Naive thymus-derived CD4-positive, alpha-beta T cell (primary cell): ENCODE results near the gene WDHD1. TPM values are rescaled to one million over a fixed set of nuclear protein-coding genes. Genes with fewer than 3 reads are reported as not detected.
"Not testable (repeated sequence)": the region's sequence is repeated elsewhere in the genome, so short reads cannot be mapped to it uniquely, and the experiment has no call there.

Experiments used
- ATAC-seq: fragments of 150-1000 bp; cut with Tn5 transposase; 2 replicates; pipeline ENCODE4 v1.10.0; 2021; ENCODE audit warnings: mild to moderate bottlenecking, moderate library complexity
- CTCF ChIA-PET: fragments of 350-600 bp; sonication (Branson Sonifier 250); formaldehyde crosslinking; loops from one replicate; lab custom pipeline; 2021; ENCODE audit warnings: antibody characterized with exemption; lab: Charles Lee
- POLR2A ChIA-PET: fragments of 350-600 bp; sonication (Branson Sonifier 250); formaldehyde crosslinking; loops from one replicate; lab custom pipeline; 2021; ENCODE audit warnings: antibody characterized with exemption, inconsistent platforms; lab: Charles Lee
- DNase-seq, 9 donors: peaks; one replicate each; pipeline versions ENCODE4 v3.0.0 to v3.0.0-alpha.2; 2020 to 2022; ENCODE audit warnings: mixed read lengths in 1 of 9
- H3K27ac ChIP-seq: one replicate; pipeline ENCODE4 v1.7.0; 2013; ENCODE audit warnings: mild to moderate bottlenecking, low read depth, low read length, moderate library complexity
- H3K27me3 ChIP-seq, 2 donors: one replicate each; pipeline ENCODE4 v1.7.0; 2013; ENCODE audit warnings: low read length in 2 of 2, mild to moderate bottlenecking in 2 of 2, moderate library complexity in 2 of 2; ENCODE audit not compliant: control insufficient read depth in 2 of 2, insufficient read depth in 2 of 2
- H3K36me3 ChIP-seq, 3 experiments: 1 replicate in 2 of 3; 2 replicates in 1 of 3; pipeline ENCODE4 v1.7.0; 2013; ENCODE audit warnings: low read length in 3 of 3, mild to moderate bottlenecking in 3 of 3, moderate library complexity in 1 of 3; ENCODE audit not compliant: insufficient read depth in 3 of 3, control insufficient read depth in 2 of 3
- H3K4me1 ChIP-seq, 2 donors: one replicate each; pipeline ENCODE4 v1.7.0; 2013; ENCODE audit warnings: low read length in 2 of 2, mild to moderate bottlenecking in 2 of 2, moderate library complexity in 1 of 2; ENCODE audit not compliant: control insufficient read depth in 2 of 2, insufficient read depth in 2 of 2
- H3K4me3 ChIP-seq: 2 replicates; pipeline ENCODE4 v1.7.0; 2013; ENCODE audit warnings: mild to moderate bottlenecking, low read length
- H3K9me3 ChIP-seq, 3 experiments: 1 replicate in 2 of 3; 2 replicates in 1 of 3; pipeline ENCODE4 v1.7.0; 2013; ENCODE audit warnings: low read length in 3 of 3; ENCODE audit not compliant: control insufficient read depth in 2 of 3
- H3K27ac Mint-ChIP-seq, 9 donors: one replicate each; pipeline ENCODE4 v1.8.0; 2020 to 2022; ENCODE audit warnings: mixed read lengths in 9 of 9, mild to moderate bottlenecking in 8 of 9, moderate library complexity in 5 of 9, inconsistent platforms in 2 of 9
- H3K27me3 Mint-ChIP-seq, 5 donors: one replicate each; pipeline ENCODE4 v1.8.0; 2021 to 2022; ENCODE audit warnings: mixed read lengths in 5 of 5, mild to moderate bottlenecking in 1 of 5
- H3K36me3 Mint-ChIP-seq, 5 donors: one replicate each; pipeline ENCODE4 v1.8.0; 2020 to 2022; ENCODE audit warnings: mixed read lengths in 5 of 5, mild to moderate bottlenecking in 3 of 5, inconsistent platforms in 1 of 5
- H3K4me1 Mint-ChIP-seq, 7 donors: one replicate each; pipeline ENCODE4 v1.8.0; 2020 to 2022; ENCODE audit warnings: mixed read lengths in 7 of 7, mild to moderate bottlenecking in 3 of 7, inconsistent platforms in 1 of 7
- H3K4me3 Mint-ChIP-seq, 10 donors: one replicate each; pipeline ENCODE4 v1.8.0; 2020 to 2022; ENCODE audit warnings: mild to moderate bottlenecking in 10 of 10, mixed read lengths in 10 of 10, moderate library complexity in 6 of 10, inconsistent platforms in 2 of 10
- H3K9me3 Mint-ChIP-seq, 11 donors: one replicate each; pipeline ENCODE4 v1.8.0; 2020 to 2022; ENCODE audit warnings: mixed read lengths in 11 of 11, mild to moderate bottlenecking in 4 of 11, inconsistent platforms in 1 of 11, moderate library complexity in 1 of 11
- intact Hi-C, 2 donors: fragments of 100-400 bp; cut with micrococcal nuclease; formaldehyde crosslinking; loops; one replicate each; pipeline ENCODE4 v1.15.1; 2023
- polyA plus RNA-seq, 2 donors: library from polyadenylated mRNA; unstranded; fragments of 300-500 nt; fragmentation: Illumina TruSeq; gene quantifications; one replicate each; pipeline ENCODE4 v1.2.3, GENCODE V29; 2021
- total RNA-seq, 6 experiments: library from RNA in 5 of 6; stranded (reverse) in 5 of 6; gene quantifications; 1 replicate in 5 of 6; 2 replicates in 1 of 6; pipeline ENCODE4 v1.2.3 and lab custom pipeline; 2021 to 2026

Gene WDHD1
- total and polyA plus RNA-seq, 7 experiments from 2014 or later = 1.6 to 26.6 (median 3.3) TPM

DNA sequence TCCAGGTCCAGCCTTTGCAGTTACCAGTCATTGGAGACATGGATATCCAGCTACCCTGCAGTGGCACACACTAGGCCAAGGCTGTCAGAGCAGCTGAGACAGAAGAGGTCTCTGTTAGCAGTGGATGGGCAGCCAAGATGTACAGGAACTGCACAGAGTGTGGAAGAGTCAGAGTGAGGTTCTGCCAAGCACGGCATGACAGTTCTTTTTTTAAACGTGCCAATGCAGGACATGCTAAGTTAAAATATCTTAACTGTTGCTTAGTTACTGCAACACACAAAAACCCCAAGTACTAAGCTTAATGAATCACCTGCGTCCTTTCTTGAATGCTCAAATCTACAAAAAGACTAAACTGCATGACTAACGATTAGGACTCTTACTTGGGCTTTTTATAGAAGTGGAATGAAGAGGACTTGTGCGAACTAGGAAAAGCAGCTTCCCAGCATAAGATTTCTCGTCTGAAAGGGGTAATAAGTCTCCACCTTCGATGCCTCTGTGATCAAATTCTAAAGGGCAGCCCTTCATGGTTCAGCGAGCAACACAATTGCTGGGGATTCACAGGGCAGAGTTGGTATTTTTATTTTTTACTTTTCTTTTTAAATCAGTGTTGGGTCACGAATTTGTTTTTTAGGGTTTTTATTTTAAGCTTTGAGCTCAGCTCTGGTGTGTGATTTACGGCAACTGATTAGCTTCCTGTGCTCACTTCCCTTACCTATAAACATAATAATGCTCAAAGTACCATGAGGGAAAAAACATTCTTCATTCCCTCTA lies 45.2 kb upstream of the WDHD1 start:
- Histone ChIP-seq H3K9me3 (no peaks in the 10 kb centered on the region), H3K4me1 (peaks cover 0 to 10% of the 10 kb centered on the region in 2 donors), H3K27ac (peak overlapping the region; percentile 39), H3K36me3 (no peaks in the 10 kb centered on the region), H3K27me3 (no peaks in the 10 kb centered on the region), H3K4me3 (peak overlapping the region; percentile 10)
- ChIA-PET CTCF (interaction anchor here (0.5 to 1.2 kb wide), 5 partner anchors 21 to 199 kb away, joined by 4 to 7 read pairs (median 5); partner anchors contain the start of genes FBXO34 and MAPK1IP1L), POLR2A (interaction anchor here (0.5 to 1.1 kb wide), 3 partner anchors 8 to 23 kb away, joined by 3 to 4 read pairs (median 3); partner anchors contain the start of gene MAPK1IP1L)
- Mint-ChIP-seq H3K4me3 (peak overlapping the region; percentile 39 to 83 (median 73)), H3K27ac (peak overlapping the region; percentile 64 to 95 (median 90)), H3K36me3 (peaks cover 0 to 6% (median 0%) of the 10 kb centered on the region in 5 donors), H3K9me3 (no peaks in the 10 kb centered on the region), H3K27me3 (no peaks in the 10 kb centered on the region), H3K4me1 (peaks cover 10 to 42% (median 28%) of the 10 kb centered on the region in 7 donors)
- DNase-seq (peak in 5 of 9 donors; percentile 28 to 49 (median 37)), ATAC-seq (peak; percentile 80)
- intact Hi-C loops = loop anchor here in 1 of 2 donors (1.0 kb wide), 1 partner anchor 21 kb away; the partner anchor contains the start of gene MAPK1IP1L

DNA sequence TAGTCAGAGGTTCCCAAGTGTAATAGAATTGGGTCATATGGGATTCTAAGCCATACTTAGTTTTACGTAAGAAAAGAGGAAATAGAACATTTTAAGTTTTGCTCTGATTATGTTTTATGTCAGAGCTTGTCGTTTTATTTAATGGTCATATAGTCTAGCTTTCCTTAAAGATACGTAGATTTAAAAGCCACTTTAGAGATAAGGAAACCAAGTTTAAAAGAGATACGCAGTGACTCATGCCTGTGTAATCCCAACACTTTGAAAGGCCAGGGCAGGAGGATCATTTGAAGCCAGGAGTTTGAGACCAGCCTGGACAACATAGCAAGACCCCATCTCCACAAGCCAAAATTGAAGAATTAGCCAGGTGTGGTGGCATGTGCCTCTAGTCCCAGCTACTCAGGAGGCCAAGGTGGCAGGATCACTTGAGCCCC lies 44.1 kb upstream of the WDHD1 start:
- no peak overlapping the region for H3K4me3 ChIP-seq
- DNase-seq (no peak), ATAC-seq (no peak)
- H3K36me3 ChIP-seq = peaks cover 0 to 9% (median 0%) of the 10 kb centered on the region in 3 experiments
- Mint-ChIP-seq H3K36me3 (peaks cover 0 to 14% (median 6%) of the 10 kb centered on the region in 5 donors), H3K4me1 (peaks cover 10 to 42% (median 28%) of the 10 kb centered on the region in 7 donors), H3K9me3 (no peaks in the 10 kb centered on the region), H3K27me3 (no peaks in the 10 kb centered on the region), H3K27ac (peak overlapping the region in 8 of 9 donors; percentile 73 to 95 (median 89)), H3K4me3 (peak overlapping the region in 1 of 10 donors; percentile 25)
- peaks cover 0 to 10% of the 10 kb centered on the region in 2 donors for H3K4me1 ChIP-seq
- H3K27me3 ChIP-seq = no peaks in the 10 kb centered on the region
- CTCF ChIA-PET = interaction anchor here (1.3 kb wide), 1 partner anchor 24 kb away, joined by 3 read pairs; no protein-coding TSS in a partner anchor
- peak overlapping the region; percentile 39 for H3K27ac ChIP-seq
- intact Hi-C loops = no loop called here
- POLR2A ChIA-PET = interaction anchor here (0.7 kb wide), 1 partner anchor 10 kb away, joined by 3 read pairs; no protein-coding TSS in a partner anchor
- H3K9me3 ChIP-seq = no peaks in the 10 kb centered on the region

DNA sequence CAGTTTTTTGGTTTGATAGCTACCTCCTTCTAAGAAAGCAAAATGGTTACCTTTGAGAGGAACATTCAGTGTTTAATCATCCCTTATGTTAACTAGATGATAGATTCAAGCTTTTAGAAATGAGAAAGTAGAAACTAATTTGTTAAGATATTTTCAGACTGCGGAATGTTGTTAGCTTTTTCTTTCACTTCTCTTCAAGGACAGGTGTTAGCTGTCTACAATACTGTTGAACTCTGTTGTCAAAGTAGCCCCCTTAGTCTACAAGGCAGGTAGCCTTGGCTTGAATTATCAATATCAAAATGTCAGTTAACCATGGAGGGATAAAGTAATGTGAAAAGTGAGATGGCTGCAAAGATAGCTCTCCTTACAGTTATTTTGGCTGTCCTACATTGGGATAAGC lies 39.3 kb upstream of the WDHD1 start:
- Histone ChIP-seq H3K4me1 (no peaks in the 10 kb centered on the region), H3K4me3 (no peak overlapping the region), H3K27ac (no peak overlapping the region), H3K27me3 (no peaks in the 10 kb centered on the region), H3K9me3 (no peaks in the 10 kb centered on the region), H3K36me3 (peaks cover 0 to 37% (median 4%) of the 10 kb centered on the region in 3 experiments)
- Mint-ChIP-seq H3K4me3 (no peak overlapping the region), H3K4me1 (peaks cover 2 to 24% (median 11%) of the 10 kb centered on the region in 7 donors), H3K36me3 (peaks cover 6 to 37% (median 18%) of the 10 kb centered on the region in 5 donors), H3K27ac (peak overlapping the region in 6 of 9 donors; percentile 5 to 38 (median 22)), H3K27me3 (no peaks in the 10 kb centered on the region), H3K9me3 (no peaks in the 10 kb centered on the region)
- ATAC-seq = no peak
- DNase-seq = no peak
- ChIA-PET POLR2A (interaction anchor here (0.6 to 1.5 kb wide), 3 partner anchors 11 to 739 kb away, joined by 3 to 5 read pairs (median 4); partner anchors contain the start of gene MAPK1IP1L), CTCF (interaction anchor here (0.6 to 1.7 kb wide), 3 partner anchors 13 to 24 kb away, joined by 3 to 6 read pairs (median 3); partner anchors contain the start of gene MAPK1IP1L)
- intact Hi-C loops = no loop called here

DNA sequence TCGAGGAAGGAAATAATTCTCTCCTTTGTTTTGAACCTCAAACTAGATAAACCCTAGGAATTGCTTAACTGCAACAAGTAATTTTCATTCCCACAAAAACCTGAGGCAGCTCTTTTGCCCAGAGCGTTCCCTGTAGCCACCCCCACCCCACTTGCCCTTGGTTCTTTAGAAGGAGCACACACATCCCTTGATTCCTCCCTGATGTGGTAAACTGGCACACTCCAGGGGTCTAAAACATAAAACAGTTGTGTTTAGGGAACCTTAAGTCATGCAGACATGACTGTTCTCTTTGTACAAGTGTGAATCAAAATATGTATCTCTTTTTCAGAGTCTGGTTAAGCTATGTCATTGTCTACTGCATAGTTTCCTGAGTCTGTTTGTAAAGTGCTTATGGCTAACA lies 38.5 kb upstream of the WDHD1 start:
- H3K4me3 ChIP-seq = no peak overlapping the region
- Mint-ChIP-seq H3K9me3 (no peaks in the 10 kb centered on the region), H3K27me3 (no peaks in the 10 kb centered on the region), H3K27ac (peak overlapping the region in 4 of 9 donors; percentile 9 to 36 (median 18)), H3K36me3 (peaks cover 6 to 40% (median 18%) of the 10 kb centered on the region in 5 donors), H3K4me1 (peaks cover 7 to 25% (median 19%) of the 10 kb centered on the region in 7 donors), H3K4me3 (no peak overlapping the region)
- ChIA-PET POLR2A (interaction anchor here (0.6 kb wide), 1 partner anchor 739 kb away, joined by 3 read pairs; no protein-coding TSS in a partner anchor), CTCF (interaction anchor here (1.7 kb wide), 1 partner anchor 14 kb away, joined by 6 read pairs; the partner anchor contains the start of gene MAPK1IP1L)
- DNase-seq = no peak
- peaks cover 0 to 3% of the 10 kb centered on the region in 2 donors for H3K4me1 ChIP-seq
- ATAC-seq = no peak
- H3K36me3 ChIP-seq = peaks cover 0 to 37% (median 4%) of the 10 kb centered on the region in 3 experiments
- intact Hi-C loops = no loop called here
- no peaks in the 10 kb centered on the region for H3K9me3 ChIP-seq
- H3K27me3 ChIP-seq = no peaks in the 10 kb centered on the region
- H3K27ac ChIP-seq = no peak overlapping the region

DNA sequence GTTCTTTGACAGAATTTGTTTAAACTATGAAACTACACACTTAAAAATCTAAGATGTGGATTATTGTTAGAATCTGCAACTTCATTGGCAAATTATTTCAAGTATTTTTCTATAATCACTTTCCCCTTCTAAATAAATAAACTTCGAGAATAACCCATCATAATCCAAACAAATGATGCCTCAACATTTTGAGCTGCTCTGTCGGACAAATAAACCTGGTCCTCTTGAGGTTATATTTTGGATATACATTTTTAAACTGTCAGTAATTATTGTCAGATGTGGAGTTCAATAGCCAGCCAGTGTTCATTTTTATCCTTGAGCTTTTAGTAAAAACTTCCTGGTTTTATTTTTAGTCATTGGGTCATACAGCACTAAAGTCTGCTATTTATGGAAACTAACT lies 38.0 kb upstream of the WDHD1 start:
- intact Hi-C loops, H3K4me3 ChIP-seq, H3K9me3 Mint-ChIP-seq, H3K27ac ChIP-seq, H3K4me3 Mint-ChIP-seq, H3K9me3 ChIP-seq, POLR2A ChIA-PET, DNase-seq, H3K27me3 Mint-ChIP-seq, H3K4me1 ChIP-seq, ATAC-seq, H3K27me3 ChIP-seq: not testable (repeated sequence)
- peaks cover 0 to 37% (median 4%) of the 10 kb centered on the region in 3 experiments for H3K36me3 ChIP-seq
- Mint-ChIP-seq H3K27ac (peak overlapping the region in 3 of 9 donors; percentile 9 to 22 (median 14)), H3K4me1 (peaks cover 8 to 27% (median 22%) of the 10 kb centered on the region in 7 donors), H3K36me3 (peaks cover 6 to 42% (median 18%) of the 10 kb centered on the region in 5 donors)
- CTCF ChIA-PET = interaction anchor here (1.7 kb wide), 1 partner anchor 14 kb away, joined by 6 read pairs; the partner anchor contains the start of gene MAPK1IP1L
